Measurements from ENCODE around the gene NPR3.
"Not testable (repeated sequence)": the region's sequence is repeated elsewhere in the genome, so short reads cannot be mapped to it uniquely, and the experiment has no call there.

NPR3 gene

GRCh38 chr5:32805462-32805861 lies 94.3 kb downstream of the NPR3 start:
- H3K9me3 ChIP-seq (ENCODE audit: control insufficient read depth in 2 of 2, low read length in 2 of 2); H3K4me1 ChIP-seq (ENCODE audit: control insufficient read depth, insufficient read depth, low read length); H3K36me3 ChIP-seq (ENCODE audit: control insufficient read depth in 2 of 2, insufficient read depth in 2 of 2, low read length in 2 of 2); H3K27me3 ChIP-seq (ENCODE audit: control insufficient read depth in 1 of 2, insufficient read depth in 2 of 2, low read length in 2 of 2); H3K9ac ChIP-seq (ENCODE audit: low read length in 2 of 2); H3K4me3 ChIP-seq (ENCODE audit: low read length in 2 of 2); H3K27ac ChIP-seq (ENCODE audit: low read length): not testable (repeated sequence)

- peaks cover 0 to 4% of the 10 kb centered on the region in 2 donors for H3K9me3 ChIP-seq (ENCODE audit: control insufficient read depth in 2 of 2, low read length in 2 of 2)
- H3K36me3 ChIP-seq (ENCODE audit: control insufficient read depth in 2 of 2, insufficient read depth in 2 of 2, low read length in 2 of 2): no peaks in the 10 kb centered on the region
- H3K27me3 ChIP-seq (ENCODE audit: control insufficient read depth in 1 of 2, insufficient read depth in 2 of 2, low read length in 2 of 2): no peaks in the 10 kb centered on the region
- peaks cover 2% of the 10 kb centered on the region for H3K4me1 ChIP-seq (ENCODE audit: control insufficient read depth, insufficient read depth, low read length)
- no peak overlapping the region for H3K27ac ChIP-seq (ENCODE audit: low read length)
- no peak overlapping the region for H3K4me3 ChIP-seq (ENCODE audit: low read length in 2 of 2)
- no peak overlapping the region for H3K9ac ChIP-seq (ENCODE audit: low read length in 2 of 2)
Measured at GRCh38 chr5:32805971-32806638, 95.0 kb downstream of the NPR3 start.

- no peaks in the 10 kb centered on the region for H3K27me3 ChIP-seq (ENCODE audit: control insufficient read depth in 1 of 2, insufficient read depth in 2 of 2, low read length in 2 of 2)
- H3K9me3 ChIP-seq (ENCODE audit: control insufficient read depth in 2 of 2, low read length in 2 of 2): no peaks in the 10 kb centered on the region
- no peak overlapping the region for H3K9ac ChIP-seq (ENCODE audit: low read length in 2 of 2)
- H3K27ac ChIP-seq (ENCODE audit: low read length): no peak overlapping the region
- no peak overlapping the region for H3K4me3 ChIP-seq (ENCODE audit: low read length in 2 of 2)
- H3K36me3 ChIP-seq (ENCODE audit: control insufficient read depth in 2 of 2, insufficient read depth in 2 of 2, low read length in 2 of 2): no peaks in the 10 kb centered on the region
- H3K4me1 ChIP-seq (ENCODE audit: control insufficient read depth, insufficient read depth, low read length): peaks cover 2% of the 10 kb centered on the region
Measured at GRCh38 chr5:32808783-32809182, 97.7 kb downstream of the NPR3 start.

- Histone ChIP-seq H3K27me3 (ENCODE audit: control insufficient read depth in 1 of 2, insufficient read depth in 2 of 2, low read length in 2 of 2) (no peaks in the 10 kb centered on the region), H3K4me3 (ENCODE audit: low read length in 2 of 2) (no peak overlapping the region), H3K9me3 (ENCODE audit: control insufficient read depth in 2 of 2, low read length in 2 of 2) (no peaks in the 10 kb centered on the region), H3K27ac (ENCODE audit: low read length) (no peak overlapping the region), H3K4me1 (ENCODE audit: control insufficient read depth, insufficient read depth, low read length) (peaks cover 2% of the 10 kb centered on the region), H3K36me3 (ENCODE audit: control insufficient read depth in 2 of 2, insufficient read depth in 2 of 2, low read length in 2 of 2) (no peaks in the 10 kb centered on the region), H3K9ac (ENCODE audit: low read length in 2 of 2) (no peak overlapping the region)
Measured at GRCh38 chr5:32810804-32811203, 99.7 kb downstream of the NPR3 start.

- Histone ChIP-seq H3K27me3 (ENCODE audit: control insufficient read depth in 1 of 2, insufficient read depth in 2 of 2, low read length in 2 of 2) (no peaks in the 10 kb centered on the region), H3K4me1 (ENCODE audit: control insufficient read depth, insufficient read depth, low read length) (peaks cover 2% of the 10 kb centered on the region), H3K4me3 (ENCODE audit: low read length in 2 of 2) (no peak overlapping the region), H3K9me3 (ENCODE audit: control insufficient read depth in 2 of 2, low read length in 2 of 2) (no peaks in the 10 kb centered on the region), H3K9ac (ENCODE audit: low read length in 2 of 2) (no peak overlapping the region), H3K36me3 (ENCODE audit: control insufficient read depth in 2 of 2, insufficient read depth in 2 of 2, low read length in 2 of 2) (no peaks in the 10 kb centered on the region), H3K27ac (ENCODE audit: low read length) (no peak overlapping the region)
Measured at GRCh38 chr5:32812399-32812798, 101.3 kb downstream of the NPR3 start.

GRCh38 chr5:32814141-32814540 lies 103.0 kb downstream of the NPR3 start:
- peaks cover 2% of the 10 kb centered on the region for H3K4me1 ChIP-seq (ENCODE audit: control insufficient read depth, insufficient read depth, low read length)
- no peak overlapping the region for H3K9ac ChIP-seq (ENCODE audit: low read length in 2 of 2)
- no peak overlapping the region for H3K27ac ChIP-seq (ENCODE audit: low read length)
- no peaks in the 10 kb centered on the region for H3K27me3 ChIP-seq (ENCODE audit: control insufficient read depth in 1 of 2, insufficient read depth in 2 of 2, low read length in 2 of 2)
- H3K9me3 ChIP-seq (ENCODE audit: control insufficient read depth in 2 of 2, low read length in 2 of 2): no peaks in the 10 kb centered on the region
- no peaks in the 10 kb centered on the region for H3K36me3 ChIP-seq (ENCODE audit: control insufficient read depth in 2 of 2, insufficient read depth in 2 of 2, low read length in 2 of 2)
- no peak overlapping the region for H3K4me3 ChIP-seq (ENCODE audit: low read length in 2 of 2)

GRCh38 chr5:32814620-32815019 lies 103.5 kb downstream of the NPR3 start:
- no peaks in the 10 kb centered on the region for H3K36me3 ChIP-seq (ENCODE audit: control insufficient read depth in 2 of 2, insufficient read depth in 2 of 2, low read length in 2 of 2)
- H3K4me3 ChIP-seq (ENCODE audit: low read length in 2 of 2): no peak overlapping the region
- H3K27me3 ChIP-seq (ENCODE audit: control insufficient read depth in 1 of 2, insufficient read depth in 2 of 2, low read length in 2 of 2): no peaks in the 10 kb centered on the region
- H3K27ac ChIP-seq (ENCODE audit: low read length): no peak overlapping the region
- no peak overlapping the region for H3K9ac ChIP-seq (ENCODE audit: low read length in 2 of 2)
- peaks cover 2% of the 10 kb centered on the region for H3K4me1 ChIP-seq (ENCODE audit: control insufficient read depth, insufficient read depth, low read length)
- no peaks in the 10 kb centered on the region for H3K9me3 ChIP-seq (ENCODE audit: control insufficient read depth in 2 of 2, low read length in 2 of 2)

- Histone ChIP-seq H3K27me3 (ENCODE audit: control insufficient read depth in 1 of 2, insufficient read depth in 2 of 2, low read length in 2 of 2) (no peaks in the 10 kb centered on the region), H3K27ac (ENCODE audit: low read length) (no peak overlapping the region), H3K9me3 (ENCODE audit: control insufficient read depth in 2 of 2, low read length in 2 of 2) (no peaks in the 10 kb centered on the region), H3K36me3 (ENCODE audit: control insufficient read depth in 2 of 2, insufficient read depth in 2 of 2, low read length in 2 of 2) (no peaks in the 10 kb centered on the region), H3K4me1 (ENCODE audit: control insufficient read depth, insufficient read depth, low read length) (no peaks in the 10 kb centered on the region), H3K9ac (ENCODE audit: low read length in 2 of 2) (no peak overlapping the region), H3K4me3 (ENCODE audit: low read length in 2 of 2) (no peak overlapping the region)
Measured at GRCh38 chr5:32827981-32828380, 116.9 kb downstream of the NPR3 start.

- H3K4me1 ChIP-seq (ENCODE audit: control insufficient read depth, insufficient read depth, low read length): no peaks in the 10 kb centered on the region
- H3K4me3 ChIP-seq (ENCODE audit: low read length in 2 of 2): no peak overlapping the region
- no peaks in the 10 kb centered on the region for H3K36me3 ChIP-seq (ENCODE audit: control insufficient read depth in 2 of 2, insufficient read depth in 2 of 2, low read length in 2 of 2)
- no peaks in the 10 kb centered on the region for H3K27me3 ChIP-seq (ENCODE audit: control insufficient read depth in 1 of 2, insufficient read depth in 2 of 2, low read length in 2 of 2)
- H3K27ac ChIP-seq (ENCODE audit: low read length): no peak overlapping the region
- H3K9me3 ChIP-seq (ENCODE audit: control insufficient read depth in 2 of 2, low read length in 2 of 2): no peaks in the 10 kb centered on the region
- H3K9ac ChIP-seq (ENCODE audit: low read length in 2 of 2): no peak overlapping the region
Measured at GRCh38 chr5:32828492-32828891, 117.4 kb downstream of the NPR3 start.

GRCh38 chr5:32831624-32832023 lies 120.5 kb downstream of the NPR3 start:
- H3K4me1 ChIP-seq (ENCODE audit: control insufficient read depth, insufficient read depth, low read length): no peaks in the 10 kb centered on the region
- no peak overlapping the region for H3K27ac ChIP-seq (ENCODE audit: low read length)
- H3K9ac ChIP-seq (ENCODE audit: low read length in 2 of 2): no peak overlapping the region
- H3K36me3 ChIP-seq (ENCODE audit: control insufficient read depth in 2 of 2, insufficient read depth in 2 of 2, low read length in 2 of 2): no peaks in the 10 kb centered on the region
- no peak overlapping the region for H3K4me3 ChIP-seq (ENCODE audit: low read length in 2 of 2)
- H3K27me3 ChIP-seq (ENCODE audit: control insufficient read depth in 1 of 2, insufficient read depth in 2 of 2, low read length in 2 of 2): no peaks in the 10 kb centered on the region
- no peaks in the 10 kb centered on the region for H3K9me3 ChIP-seq (ENCODE audit: control insufficient read depth in 2 of 2, low read length in 2 of 2)

- no peaks in the 10 kb centered on the region for H3K4me1 ChIP-seq (ENCODE audit: control insufficient read depth, insufficient read depth, low read length)
- no peaks in the 10 kb centered on the region for H3K27me3 ChIP-seq (ENCODE audit: control insufficient read depth in 1 of 2, insufficient read depth in 2 of 2, low read length in 2 of 2)
- H3K36me3 ChIP-seq (ENCODE audit: control insufficient read depth in 2 of 2, insufficient read depth in 2 of 2, low read length in 2 of 2): no peaks in the 10 kb centered on the region
- no peaks in the 10 kb centered on the region for H3K9me3 ChIP-seq (ENCODE audit: control insufficient read depth in 2 of 2, low read length in 2 of 2)
- no peak overlapping the region for H3K9ac ChIP-seq (ENCODE audit: low read length in 2 of 2)
- no peak overlapping the region for H3K27ac ChIP-seq (ENCODE audit: low read length)
- H3K4me3 ChIP-seq (ENCODE audit: low read length in 2 of 2): no peak overlapping the region
Measured at GRCh38 chr5:32833127-32833526, 122.0 kb downstream of the NPR3 start.
